HEK293 (cell line): Measurements from ENCODE around the gene WDR72.

ENCODE experiments used
- CTCF ChIA-PET: fragments of 350-600 bp; formaldehyde crosslinking; extraction: SDS; loops from one replicate; lab custom pipeline; 2021; ENCODE audit warnings: antibody characterized with exemption; lab: Yijun Ruan, JAX
- POLR2A ChIA-PET: fragments of 300-600 bp; formaldehyde crosslinking; extraction: SDS; loops from one replicate; lab custom pipeline; 2020; ENCODE audit warnings: antibody characterized with exemption, inconsistent platforms; lab: Yijun Ruan, JAX
- H3K27ac ChIP-seq: fragments of 200-500 bp; sonication (Bioruptor generic); 2 replicates; pipeline ENCODE4 v1.5.1; 2014; ENCODE audit warnings: low read depth, low read length, control low read depth, inconsistent platforms; ENCODE audit errors: extremely low read depth
- H3K36me3 ChIP-seq, 2 experiments: fragments of 200-500 bp in 1 of 2; sonication (Bioruptor generic) in 1 of 2; 1 replicate in 1 of 2; 2 replicates in 1 of 2; pipeline ENCODE4 v1.5.1; 2014 to 2017; ENCODE audit warnings: inconsistent platforms in 2 of 2, low read length in 2 of 2; ENCODE audit not compliant: control insufficient read depth in 2 of 2, insufficient read depth in 1 of 2
- H3K4me1 ChIP-seq: fragments of 200-500 bp; sonication (Bioruptor generic); 2 replicates; pipeline ENCODE4 v1.5.1; 2014; ENCODE audit warnings: mild to moderate bottlenecking, low read length, inconsistent platforms; ENCODE audit not compliant: control insufficient read depth, insufficient read depth
- H3K4me3 ChIP-seq: 2 replicates; pipeline ENCODE4 v1.5.1; 2011; ENCODE audit warnings: low read depth, mild to moderate bottlenecking, control low read depth, low read length, moderate library complexity
- H3K9me3 ChIP-seq: fragments of 200-500 bp; sonication (Bioruptor generic); 2 replicates; pipeline ENCODE4 v1.5.1; 2014; ENCODE audit warnings: low read depth, low read length, inconsistent platforms; ENCODE audit not compliant: control insufficient read depth, insufficient read depth
- BCL11B ChIP-seq: fragments of 450-650 bp; formaldehyde crosslinking; IDR thresholded peaks from 2 replicates; pipeline ENCODE4 v1.5.1; 2016; ENCODE audit warnings: low read depth, missing biosample characterization, missing genetic modification characterization
- SP7 ChIP-seq: fragments of 450-650 bp; formaldehyde crosslinking; IDR thresholded peaks from 2 replicates; pipeline ENCODE4 v1.5.1; 2016; ENCODE audit warnings: missing biosample characterization, missing genetic modification characterization
- ZFHX2 ChIP-seq: fragments of 450-650 bp; formaldehyde crosslinking; conservative IDR thresholded peaks from 2 replicates; pipeline ENCODE4 v1.5.1; 2016; ENCODE audit warnings: missing biosample characterization, missing genetic modification characterization
- ZNF10 ChIP-seq: fragments of 450-650 bp; formaldehyde crosslinking; IDR thresholded peaks from 2 replicates; pipeline ENCODE4 v1.5.1; 2017; ENCODE audit warnings: missing biosample characterization, missing genetic modification characterization
- ZNF112 ChIP-seq: fragments of 450-650 bp; formaldehyde crosslinking; IDR thresholded peaks from 2 replicates; pipeline ENCODE4 v1.5.0; 2017; ENCODE audit warnings: missing biosample characterization, missing genetic modification characterization
- ZNF114 ChIP-seq: fragments of 450-650 bp; formaldehyde crosslinking; IDR thresholded peaks from 2 replicates; pipeline ENCODE4 v1.5.0; 2017; ENCODE audit warnings: missing biosample characterization, missing genetic modification characterization
- ZNF133 ChIP-seq: fragments of 450-650 bp; formaldehyde crosslinking; IDR thresholded peaks from 2 replicates; pipeline ENCODE4 v1.5.1; 2016; ENCODE audit warnings: missing biosample characterization, missing genetic modification characterization
- ZNF174 ChIP-seq: fragments of 450-650 bp; formaldehyde crosslinking; IDR thresholded peaks from 2 replicates; pipeline ENCODE4 v1.5.0; 2017; ENCODE audit warnings: missing biosample characterization, mild to moderate bottlenecking, missing genetic modification characterization
- ZNF2 ChIP-seq: fragments of 450-650 bp; formaldehyde crosslinking; IDR thresholded peaks from 2 replicates; pipeline ENCODE4 v1.5.1; 2016; ENCODE audit warnings: missing biosample characterization, missing genetic modification characterization
- ZNF239 ChIP-seq: fragments of 450-650 bp; formaldehyde crosslinking; IDR thresholded peaks from 2 replicates; pipeline ENCODE4 v1.5.1; 2016; ENCODE audit warnings: missing biosample characterization, missing genetic modification characterization
- ZNF248 ChIP-seq: fragments of 450-650 bp; formaldehyde crosslinking; IDR thresholded peaks from 2 replicates; pipeline ENCODE4 v1.5.1; 2017; ENCODE audit warnings: missing biosample characterization, missing genetic modification characterization
- ZNF354C ChIP-seq: fragments of 450-650 bp; formaldehyde crosslinking; IDR thresholded peaks from 2 replicates; pipeline ENCODE4 v1.5.1; 2016; ENCODE audit warnings: missing biosample characterization, missing genetic modification characterization, low read depth, borderline replicate concordance
- ZNF416 ChIP-seq: fragments of 450-650 bp; formaldehyde crosslinking; IDR thresholded peaks from 2 replicates; pipeline ENCODE4 v1.5.1; 2016; ENCODE audit warnings: missing biosample characterization, missing genetic modification characterization
- ZNF48 ChIP-seq: fragments of 450-650 bp; formaldehyde crosslinking; IDR thresholded peaks from 2 replicates; pipeline ENCODE4 v1.5.1; 2016; ENCODE audit warnings: missing biosample characterization, missing genetic modification characterization
- ZNF514 ChIP-seq: fragments of 450-650 bp; formaldehyde crosslinking; IDR thresholded peaks from 2 replicates; pipeline ENCODE4 v1.5.1; 2016; ENCODE audit warnings: missing biosample characterization, missing genetic modification characterization
- ZNF529 ChIP-seq: fragments of 450-650 bp; formaldehyde crosslinking; IDR thresholded peaks from 2 replicates; pipeline ENCODE4 v1.5.1; 2017; ENCODE audit warnings: missing genetic modification characterization, missing biosample characterization; ENCODE audit not compliant: insufficient replicate concordance
- ZNF558 ChIP-seq: fragments of 450-650 bp; formaldehyde crosslinking; IDR thresholded peaks from 2 replicates; pipeline ENCODE4 v1.5.1; 2016; ENCODE audit warnings: missing biosample characterization, missing genetic modification characterization
- ZNF707 ChIP-seq: fragments of 450-650 bp; formaldehyde crosslinking; IDR thresholded peaks from 2 replicates; pipeline ENCODE4 v1.5.1; 2016; ENCODE audit warnings: missing biosample characterization, missing genetic modification characterization
- ZNF777 ChIP-seq: fragments of 450-650 bp; formaldehyde crosslinking; IDR thresholded peaks from 2 replicates; pipeline ENCODE4 v1.5.1; 2017; ENCODE audit warnings: missing biosample characterization, missing genetic modification characterization, borderline replicate concordance
- ZSCAN30 ChIP-seq: fragments of 450-650 bp; IDR thresholded peaks from 2 replicates; pipeline ENCODE4 v1.5.1; 2018; ENCODE audit warnings: missing biosample characterization, mild to moderate bottlenecking, missing genetic modification characterization, moderate library complexity
- TF ChIP-seq, protein P1 (sequence below): fragments of 450-650 bp; formaldehyde crosslinking; IDR thresholded peaks from 2 replicates; pipeline ENCODE4 v1.5.1; 2016; ENCODE audit warnings: missing biosample characterization, missing genetic modification characterization
- TF ChIP-seq, protein P2 (sequence below): fragments of 450-650 bp; formaldehyde crosslinking; IDR thresholded peaks from 2 replicates; pipeline ENCODE4 v1.5.1; 2017; ENCODE audit warnings: missing biosample characterization, missing genetic modification characterization
- TF ChIP-seq, protein P3 (sequence below): sonication (generic); formaldehyde crosslinking; IDR thresholded peaks from 2 replicates; pipeline ENCODE4 v1.8.1; 2022; ENCODE audit warnings: mild to moderate bottlenecking, moderate library complexity, missing genetic modification reagents
- TF ChIP-seq, protein P4 (sequence below): fragments of 450-650 bp; formaldehyde crosslinking; IDR thresholded peaks from 2 replicates; pipeline ENCODE4 v1.5.1; 2016; ENCODE audit warnings: missing biosample characterization, missing genetic modification characterization
- TF ChIP-seq, protein P5 (sequence below): fragments of 450-650 bp; formaldehyde crosslinking; IDR thresholded peaks from 2 replicates; pipeline ENCODE4 v1.5.1; 2016; ENCODE audit warnings: missing biosample characterization, missing genetic modification characterization
- TF ChIP-seq, protein P6 (sequence below): fragments of 450-650 bp; formaldehyde crosslinking; IDR thresholded peaks from 2 replicates; pipeline ENCODE4 v1.5.1; 2016; ENCODE audit warnings: missing biosample characterization, missing genetic modification characterization
- TF ChIP-seq, protein P7 (sequence below): fragments of 450-650 bp; formaldehyde crosslinking; IDR thresholded peaks from 2 replicates; pipeline ENCODE4 v1.5.1; 2016; ENCODE audit warnings: missing biosample characterization, missing genetic modification characterization

WDR72 gene

DNA sequence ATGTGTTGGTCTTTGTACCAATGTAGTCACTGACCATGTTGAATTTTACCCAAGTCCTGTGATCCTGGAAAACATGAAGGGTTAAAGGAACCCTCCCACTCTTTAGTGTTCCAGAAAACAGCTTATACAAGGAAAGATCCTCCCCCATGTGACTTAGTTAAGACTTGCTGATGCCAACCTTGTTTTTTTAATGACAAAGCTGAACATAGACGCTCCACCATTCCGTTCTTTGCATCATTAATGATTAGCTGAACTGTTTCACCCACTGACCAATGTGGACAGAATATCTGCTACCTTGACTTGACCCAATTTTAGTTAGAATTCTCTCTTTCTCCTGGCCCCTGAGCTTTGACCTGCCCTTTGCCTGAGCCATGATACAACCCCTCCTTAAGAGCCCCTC lies 3.5 kb upstream of the WDR72 start:
- POLR2A ChIA-PET = no interaction called here
- H3K9me3 ChIP-seq = no peaks in the 10 kb centered on the region

DNA sequence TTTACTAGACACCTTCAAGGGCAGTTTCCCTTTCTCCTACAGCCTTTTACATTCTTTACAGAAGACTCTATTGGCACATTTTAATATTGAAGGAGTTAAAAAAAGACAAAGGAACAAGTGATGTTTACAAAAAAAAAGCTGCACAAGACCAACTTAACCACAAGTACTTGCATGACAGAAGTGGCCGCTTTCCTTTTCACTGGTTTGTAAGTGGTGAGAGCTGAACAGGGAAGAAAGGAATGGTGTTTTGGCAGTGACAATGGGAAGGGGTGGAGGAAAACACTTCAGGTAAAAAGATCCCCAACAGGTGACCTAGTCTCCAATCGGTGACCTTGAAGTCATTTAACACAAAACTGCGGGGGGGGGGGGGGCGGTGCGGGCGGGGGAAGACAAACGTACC lies 1.1 kb downstream of the WDR72 start:
- Histone ChIP-seq H3K27ac (no peak overlapping the region), H3K9me3 (no peaks in the 10 kb centered on the region), H3K4me1 (no peaks in the 10 kb centered on the region), H3K36me3 (no peaks in the 10 kb centered on the region), H3K4me3 (no peak overlapping the region)
- ChIA-PET POLR2A (no interaction called here), CTCF (no interaction called here)
- no peak for TF ChIP-seq ZNF114 (tag by site-specific recombination)
- TF ChIP-seq, protein P1, sequence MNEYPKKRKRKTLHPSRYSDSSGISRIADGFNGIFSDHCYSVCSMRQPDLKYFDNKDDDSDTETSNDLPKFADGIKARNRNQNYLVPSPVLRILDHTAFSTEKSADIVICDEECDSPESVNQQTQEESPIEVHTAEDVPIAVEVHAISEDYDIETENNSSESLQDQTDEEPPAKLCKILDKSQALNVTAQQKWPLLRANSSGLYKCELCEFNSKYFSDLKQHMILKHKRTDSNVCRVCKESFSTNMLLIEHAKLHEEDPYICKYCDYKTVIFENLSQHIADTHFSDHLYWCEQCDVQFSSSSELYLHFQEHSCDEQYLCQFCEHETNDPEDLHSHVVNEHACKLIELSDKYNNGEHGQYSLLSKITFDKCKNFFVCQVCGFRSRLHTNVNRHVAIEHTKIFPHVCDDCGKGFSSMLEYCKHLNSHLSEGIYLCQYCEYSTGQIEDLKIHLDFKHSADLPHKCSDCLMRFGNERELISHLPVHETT (tag by site-specific recombination) = no peak
- TF ChIP-seq, protein P2, sequence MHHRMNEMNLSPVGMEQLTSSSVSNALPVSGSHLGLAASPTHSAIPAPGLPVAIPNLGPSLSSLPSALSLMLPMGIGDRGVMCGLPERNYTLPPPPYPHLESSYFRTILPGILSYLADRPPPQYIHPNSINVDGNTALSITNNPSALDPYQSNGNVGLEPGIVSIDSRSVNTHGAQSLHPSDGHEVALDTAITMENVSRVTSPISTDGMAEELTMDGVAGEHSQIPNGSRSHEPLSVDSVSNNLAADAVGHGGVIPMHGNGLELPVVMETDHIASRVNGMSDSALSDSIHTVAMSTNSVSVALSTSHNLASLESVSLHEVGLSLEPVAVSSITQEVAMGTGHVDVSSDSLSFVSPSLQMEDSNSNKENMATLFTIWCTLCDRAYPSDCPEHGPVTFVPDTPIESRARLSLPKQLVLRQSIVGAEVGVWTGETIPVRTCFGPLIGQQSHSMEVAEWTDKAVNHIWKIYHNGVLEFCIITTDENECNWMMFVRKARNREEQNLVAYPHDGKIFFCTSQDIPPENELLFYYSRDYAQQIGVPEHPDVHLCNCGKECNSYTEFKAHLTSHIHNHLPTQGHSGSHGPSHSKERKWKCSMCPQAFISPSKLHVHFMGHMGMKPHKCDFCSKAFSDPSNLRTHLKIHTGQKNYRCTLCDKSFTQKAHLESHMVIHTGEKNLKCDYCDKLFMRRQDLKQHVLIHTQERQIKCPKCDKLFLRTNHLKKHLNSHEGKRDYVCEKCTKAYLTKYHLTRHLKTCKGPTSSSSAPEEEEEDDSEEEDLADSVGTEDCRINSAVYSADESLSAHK (tag by site-specific recombination) = no peak
- TF ChIP-seq ZNF558 = no peak
- no peak for TF ChIP-seq ZNF354C (tag by site-specific recombination)
- TF ChIP-seq ZNF416 (tag by site-specific recombination) = no peak
- TF ChIP-seq, protein P3, sequence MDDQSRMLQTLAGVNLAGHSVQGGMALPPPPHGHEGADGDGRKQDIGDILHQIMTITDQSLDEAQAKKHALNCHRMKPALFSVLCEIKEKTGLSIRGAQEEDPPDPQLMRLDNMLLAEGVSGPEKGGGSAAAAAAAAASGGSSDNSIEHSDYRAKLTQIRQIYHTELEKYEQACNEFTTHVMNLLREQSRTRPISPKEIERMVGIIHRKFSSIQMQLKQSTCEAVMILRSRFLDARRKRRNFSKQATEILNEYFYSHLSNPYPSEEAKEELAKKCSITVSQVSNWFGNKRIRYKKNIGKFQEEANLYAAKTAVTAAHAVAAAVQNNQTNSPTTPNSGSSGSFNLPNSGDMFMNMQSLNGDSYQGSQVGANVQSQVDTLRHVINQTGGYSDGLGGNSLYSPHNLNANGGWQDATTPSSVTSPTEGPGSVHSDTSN (CRISPR knock-in tag) = no peak
- TF ChIP-seq, protein P4, sequence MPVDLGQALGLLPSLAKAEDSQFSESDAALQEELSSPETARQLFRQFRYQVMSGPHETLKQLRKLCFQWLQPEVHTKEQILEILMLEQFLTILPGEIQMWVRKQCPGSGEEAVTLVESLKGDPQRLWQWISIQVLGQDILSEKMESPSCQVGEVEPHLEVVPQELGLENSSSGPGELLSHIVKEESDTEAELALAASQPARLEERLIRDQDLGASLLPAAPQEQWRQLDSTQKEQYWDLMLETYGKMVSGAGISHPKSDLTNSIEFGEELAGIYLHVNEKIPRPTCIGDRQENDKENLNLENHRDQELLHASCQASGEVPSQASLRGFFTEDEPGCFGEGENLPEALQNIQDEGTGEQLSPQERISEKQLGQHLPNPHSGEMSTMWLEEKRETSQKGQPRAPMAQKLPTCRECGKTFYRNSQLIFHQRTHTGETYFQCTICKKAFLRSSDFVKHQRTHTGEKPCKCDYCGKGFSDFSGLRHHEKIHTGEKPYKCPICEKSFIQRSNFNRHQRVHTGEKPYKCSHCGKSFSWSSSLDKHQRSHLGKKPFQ (tag by site-specific recombination) = no peak
- TF ChIP-seq SP7 (tag by site-specific recombination) = no peak
- TF ChIP-seq ZNF174 = no peak
- TF ChIP-seq ZNF2 (tag by site-specific recombination) = no peak

More for the DNA sequence above, 3.5 kb upstream of the WDR72 start:
- no peaks in the 10 kb centered on the region for H3K36me3 ChIP-seq
- CTCF ChIA-PET = interaction anchor here (0.6 to 0.7 kb wide), 2 partner anchors 10 to 14 kb away, joined by 3 read pairs; no protein-coding TSS in a partner anchor
- no peak overlapping the region for H3K27ac ChIP-seq
- TF ChIP-seq ZNF529 (no peak), ZNF48 (tag by site-specific recombination) (no peak), BCL11B (tag by site-specific recombination) (no peak), ZNF514 (tag by site-specific recombination) (no peak), ZNF239 (tag by site-specific recombination) (no peak), ZNF2 (tag by site-specific recombination) (no peak), ZNF10 (tag by site-specific recombination) (no peak), ZNF133 (no peak), ZFHX2 (tag by site-specific recombination) (no peak), ZSCAN30 (tag by site-specific recombination) (no peak), ZNF707 (tag by site-specific recombination) (no peak), ZNF777 (tag by site-specific recombination) (no peak), ZNF248 (tag by site-specific recombination) (no peak), ZNF112 (tag by site-specific recombination) (no peak)
- TF ChIP-seq, protein P5, sequence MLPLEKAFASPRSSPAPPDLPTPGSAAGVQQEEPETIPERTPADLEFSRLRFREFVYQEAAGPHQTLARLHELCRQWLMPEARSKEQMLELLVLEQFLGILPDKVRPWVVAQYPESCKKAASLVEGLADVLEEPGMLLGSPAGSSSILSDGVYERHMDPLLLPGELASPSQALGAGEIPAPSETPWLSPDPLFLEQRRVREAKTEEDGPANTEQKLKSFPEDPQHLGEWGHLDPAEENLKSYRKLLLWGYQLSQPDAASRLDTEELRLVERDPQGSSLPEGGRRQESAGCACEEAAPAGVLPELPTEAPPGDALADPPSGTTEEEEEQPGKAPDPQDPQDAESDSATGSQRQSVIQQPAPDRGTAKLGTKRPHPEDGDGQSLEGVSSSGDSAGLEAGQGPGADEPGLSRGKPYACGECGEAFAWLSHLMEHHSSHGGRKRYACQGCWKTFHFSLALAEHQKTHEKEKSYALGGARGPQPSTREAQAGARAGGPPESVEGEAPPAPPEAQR (tag by site-specific recombination) = no peak
- TF ChIP-seq, protein P6, sequence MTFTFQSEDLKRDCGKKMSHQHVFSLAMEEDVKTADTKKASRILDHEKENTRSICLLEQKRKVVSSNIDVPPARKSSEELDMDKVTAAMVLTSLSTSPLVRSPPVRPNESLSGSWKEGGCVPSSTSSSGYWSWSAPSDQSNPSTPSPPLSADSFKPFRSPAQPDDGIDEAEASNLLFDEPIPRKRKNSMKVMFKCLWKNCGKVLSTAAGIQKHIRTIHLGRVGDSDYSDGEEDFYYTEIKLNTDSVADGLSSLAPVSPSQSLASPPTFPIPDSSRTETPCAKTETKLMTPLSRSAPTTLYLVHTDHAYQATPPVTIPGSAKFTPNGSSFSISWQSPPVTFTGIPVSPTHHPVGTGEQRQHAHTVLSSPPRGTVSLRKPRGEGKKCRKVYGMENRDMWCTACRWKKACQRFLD (tag by site-specific recombination) = no peak
- TF ChIP-seq, protein P4 (tag by site-specific recombination) = no peak
- TF ChIP-seq, protein P7, sequence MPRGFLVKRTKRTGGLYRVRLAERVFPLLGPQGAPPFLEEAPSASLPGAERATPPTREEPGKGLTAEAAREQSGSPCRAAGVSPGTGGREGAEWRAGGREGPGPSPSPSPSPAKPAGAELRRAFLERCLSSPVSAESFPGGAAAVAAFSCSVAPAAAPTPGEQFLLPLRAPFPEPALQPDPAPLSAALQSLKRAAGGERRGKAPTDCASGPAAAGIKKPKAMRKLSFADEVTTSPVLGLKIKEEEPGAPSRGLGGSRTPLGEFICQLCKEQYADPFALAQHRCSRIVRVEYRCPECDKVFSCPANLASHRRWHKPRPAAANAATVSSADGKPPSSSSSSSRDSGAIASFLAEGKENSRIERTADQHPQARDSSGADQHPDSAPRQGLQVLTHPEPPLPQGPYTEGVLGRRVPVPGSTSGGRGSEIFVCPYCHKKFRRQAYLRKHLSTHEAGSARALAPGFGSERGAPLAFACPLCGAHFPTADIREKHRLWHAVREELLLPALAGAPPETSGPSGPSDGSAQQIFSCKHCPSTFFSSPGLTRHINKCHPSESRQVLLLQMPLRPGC (tag by site-specific recombination) = no peak
- no peak overlapping the region for H3K4me3 ChIP-seq
- H3K4me1 ChIP-seq = no peaks in the 10 kb centered on the region
